GM13977 (cell line): Measurements from ENCODE around the gene ELL.
A peak's percentile ranks its signal among the peaks of the same experiment; 100 is the strongest.

Experiments
- DNase-seq: peaks from one replicate; pipeline ENCODE4 v3.0.0; 2012; ENCODE audit warnings: low spot score
- in situ Hi-C: fragments of 300-500 bp; cut with MboI; formaldehyde crosslinking; loops from one replicate; pipeline ENCODE4 v1.12.0; 2022; ENCODE audit warnings: low sequenced_read_pairs, low pct_unique_long_range_greater_than_20kb, mixed read lengths, inconsistent platforms; ENCODE audit not compliant: unreplicated experiment
- TF ChIP-seq, protein P1 (sequence below): IDR thresholded peaks from 2 replicates; pipeline ENCODE4 v1.5.1; 2012; ENCODE audit warnings: mild to moderate bottlenecking, control low read depth; ENCODE audit not compliant: insufficient read depth; ENCODE audit errors: extremely low read depth, missing control alignments

The ELL gene

DNA sequence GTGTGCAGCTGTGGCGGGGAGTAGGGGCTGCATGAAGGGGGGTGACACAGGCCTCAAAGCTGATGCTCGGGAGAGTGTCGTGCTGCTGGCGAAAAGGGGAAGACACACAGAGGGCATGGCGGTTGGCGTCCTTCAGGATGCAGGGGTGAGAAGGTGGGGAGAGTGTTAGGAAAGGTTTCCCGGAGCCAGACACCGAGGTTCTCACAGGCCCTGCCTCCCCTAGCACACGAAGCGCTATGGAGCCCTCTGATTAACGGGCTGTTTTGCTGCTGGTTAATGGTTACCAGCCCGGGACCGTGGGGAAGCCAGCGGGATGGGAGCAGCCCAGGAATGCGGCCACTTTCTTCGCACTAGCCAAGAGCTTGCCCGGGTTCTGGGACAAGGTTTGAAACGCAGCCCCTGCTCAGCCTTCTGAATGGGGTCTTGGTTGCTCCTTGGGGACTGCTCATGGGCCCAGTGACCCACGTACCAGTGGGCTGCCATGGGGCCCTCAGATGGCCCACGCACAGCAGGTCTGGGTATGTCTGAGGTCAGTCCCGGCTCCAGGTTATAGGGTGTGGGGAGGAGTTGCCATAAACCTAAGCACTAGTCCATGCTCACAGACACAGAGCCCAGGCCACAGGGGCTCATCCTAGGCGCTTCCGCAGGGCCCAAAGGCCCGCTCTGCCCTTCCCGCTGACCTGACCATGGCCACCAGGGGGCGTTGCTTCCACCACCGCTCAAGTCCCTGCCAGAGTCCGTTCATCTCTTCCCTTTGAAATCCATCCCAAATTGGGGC lies 52.6 kb downstream of the ELL start:
- peak; percentile 68 for DNase-seq

DNA sequence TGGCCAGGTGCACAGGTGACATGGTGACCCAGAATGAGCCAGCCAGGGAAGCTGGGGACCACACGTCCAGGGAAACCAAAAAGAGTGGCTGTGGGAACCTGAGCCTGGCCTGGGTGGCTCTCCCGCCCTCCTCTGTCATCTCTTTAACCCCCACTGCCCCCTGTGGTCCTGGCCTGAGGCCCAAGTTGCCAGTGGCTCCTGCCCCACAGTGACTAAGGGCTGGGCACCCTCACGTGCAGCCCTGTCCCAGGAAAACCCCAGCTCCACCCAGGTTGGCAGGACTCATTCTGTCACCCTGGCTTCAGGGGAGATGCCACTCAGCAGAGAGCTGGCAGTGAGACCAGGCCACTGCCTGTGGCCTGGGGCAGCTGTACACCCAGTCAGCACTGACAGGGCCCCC lies 53.4 kb downstream of the ELL start:
- DNase-seq: no peak
- in situ Hi-C loops: no loop called here
- TF ChIP-seq, protein P1, sequence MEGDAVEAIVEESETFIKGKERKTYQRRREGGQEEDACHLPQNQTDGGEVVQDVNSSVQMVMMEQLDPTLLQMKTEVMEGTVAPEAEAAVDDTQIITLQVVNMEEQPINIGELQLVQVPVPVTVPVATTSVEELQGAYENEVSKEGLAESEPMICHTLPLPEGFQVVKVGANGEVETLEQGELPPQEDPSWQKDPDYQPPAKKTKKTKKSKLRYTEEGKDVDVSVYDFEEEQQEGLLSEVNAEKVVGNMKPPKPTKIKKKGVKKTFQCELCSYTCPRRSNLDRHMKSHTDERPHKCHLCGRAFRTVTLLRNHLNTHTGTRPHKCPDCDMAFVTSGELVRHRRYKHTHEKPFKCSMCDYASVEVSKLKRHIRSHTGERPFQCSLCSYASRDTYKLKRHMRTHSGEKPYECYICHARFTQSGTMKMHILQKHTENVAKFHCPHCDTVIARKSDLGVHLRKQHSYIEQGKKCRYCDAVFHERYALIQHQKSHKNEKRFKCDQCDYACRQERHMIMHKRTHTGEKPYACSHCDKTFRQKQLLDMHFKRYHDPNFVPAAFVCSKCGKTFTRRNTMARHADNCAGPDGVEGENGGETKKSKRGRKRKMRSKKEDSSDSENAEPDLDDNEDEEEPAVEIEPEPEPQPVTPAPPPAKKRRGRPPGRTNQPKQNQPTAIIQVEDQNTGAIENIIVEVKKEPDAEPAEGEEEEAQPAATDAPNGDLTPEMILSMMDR: no peak

More for the DNA sequence above, 52.6 kb downstream of the ELL start:
- in situ Hi-C loops: no loop called here
- TF ChIP-seq, protein P1: peak; percentile 72

DNA sequence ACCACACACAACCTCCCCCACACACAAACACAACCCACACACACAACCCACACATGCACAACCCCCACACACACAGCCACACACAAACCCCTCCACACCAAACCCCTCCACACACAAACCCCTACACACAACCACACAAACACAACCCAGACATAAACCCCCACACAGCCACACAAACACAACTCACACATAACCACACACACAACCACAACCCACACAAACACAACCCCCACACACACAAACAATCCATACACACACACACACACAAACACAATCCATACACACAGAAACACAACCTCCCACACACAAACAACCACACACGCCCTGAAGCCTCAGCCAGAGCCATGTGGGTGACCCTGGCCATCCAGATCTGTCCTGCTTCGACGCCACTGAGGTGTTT lies 53.9 kb downstream of the ELL start:
- no peak for DNase-seq
- TF ChIP-seq, protein P1: no peak
- in situ Hi-C loops: no loop called here

DNA sequence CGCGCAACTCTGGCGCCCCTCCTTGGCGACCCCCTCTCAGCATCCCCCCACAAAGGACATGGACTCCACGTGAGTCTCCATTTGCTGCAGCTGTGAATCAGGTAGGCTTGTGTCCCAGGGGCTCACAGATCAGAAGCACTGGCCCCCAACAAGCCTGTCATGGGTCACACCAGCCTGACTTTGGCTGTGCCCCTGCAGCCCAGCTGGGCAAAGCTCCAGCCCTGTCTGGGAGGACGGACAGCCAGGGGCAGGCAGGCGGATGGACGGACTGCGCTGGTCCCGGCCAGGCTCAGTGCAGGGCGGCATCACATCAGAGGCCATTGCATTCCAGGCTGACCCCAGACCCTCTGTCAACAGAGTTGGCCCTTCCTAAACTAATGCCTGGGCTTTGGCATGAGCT lies 55.5 kb downstream of the ELL start:
- TF ChIP-seq, protein P1: no peak
- in situ Hi-C loops: no loop called here
- DNase-seq: no peak

DNA sequence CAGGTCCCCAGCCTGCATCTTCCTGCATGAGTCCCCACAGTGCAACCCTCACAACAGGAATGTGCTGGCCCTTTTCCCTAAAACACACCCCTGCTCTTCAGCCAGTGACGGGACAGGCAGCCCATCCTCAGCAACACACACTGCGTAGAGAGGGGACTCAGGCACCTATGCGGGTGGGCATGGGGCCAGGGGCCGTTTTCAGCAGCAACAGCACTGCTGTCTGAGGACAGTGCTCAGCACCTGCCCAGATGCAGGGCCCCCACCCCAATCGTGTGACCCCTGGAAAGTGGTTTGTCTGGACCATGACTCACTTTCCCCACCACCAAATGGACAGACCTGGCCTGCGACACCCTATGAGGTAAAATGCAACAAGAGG lies 55.9 kb downstream of the ELL start:
- TF ChIP-seq, protein P1: no peak
- in situ Hi-C loops: no loop called here
- DNase-seq: no peak

DNA sequence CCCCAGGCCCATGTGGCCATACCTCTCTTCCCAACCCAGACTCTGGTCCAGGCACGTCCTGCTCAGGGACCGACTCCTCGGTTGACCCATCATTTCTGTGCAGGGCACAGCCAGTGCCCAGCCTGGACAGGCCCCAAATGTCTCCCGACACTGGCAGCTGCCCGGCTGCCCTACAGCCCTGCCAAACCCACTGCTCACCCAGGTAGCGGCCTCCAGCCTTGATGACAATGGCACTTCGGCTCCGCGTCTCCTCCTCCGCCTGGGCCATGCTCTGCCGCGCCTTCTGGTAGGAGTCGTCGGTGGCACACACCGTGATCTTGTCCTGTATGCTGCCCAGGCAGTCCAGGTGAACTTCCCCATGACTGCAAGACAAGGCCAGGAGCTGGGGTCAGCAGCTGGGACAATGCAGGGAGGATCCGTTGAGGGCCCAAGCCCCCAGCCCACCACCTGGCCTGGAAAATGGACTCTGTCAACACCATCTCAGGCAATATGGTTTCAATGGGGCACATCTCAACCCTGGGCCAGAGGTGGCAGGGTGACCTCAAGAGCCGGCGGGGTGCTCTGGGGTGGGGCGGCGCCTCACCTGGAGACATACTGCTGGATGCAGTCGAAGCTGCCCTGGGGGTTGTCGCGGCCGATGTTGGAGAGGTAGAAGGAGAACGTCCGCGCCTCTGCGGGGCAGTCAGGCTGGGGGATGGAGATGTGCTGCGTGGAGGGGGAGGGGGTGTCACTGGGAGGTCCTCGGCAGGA lies 56.5 kb downstream of the ELL start:
- TF ChIP-seq, protein P1: no peak
- no peak for DNase-seq
- in situ Hi-C loops: no loop called here
